Measurements from ENCODE around the gene STK32C. TPM values are rescaled to one million over a fixed set of nuclear protein-coding genes. Genes with fewer than 3 reads are reported as not detected.

The STK32C gene
- total and polyA plus RNA-seq, 7 donors = 4.3 to 12.8 (median 8.4) TPM

- Histone ChIP-seq H3K4me3 (no peak overlapping the region), H3K4me1 (peaks cover 0 to 7% (median 0%) of the 10 kb centered on the region in 4 donors), H3K27ac (no peak overlapping the region), H3K9me3 (no peaks in the 10 kb centered on the region), H3K27me3 (no peaks in the 10 kb centered on the region), H3K36me3 (no peaks in the 10 kb centered on the region)
- no peak for DNase-seq
- intact Hi-C loops (cut with DNase I) = no loop called here
- 83 to 94% methylated on average over 6 of the region's 6 CpGs for WGBS, 2 donors
- TF ChIP-seq CTCF (IDR thresholded peaks at IDR 0.05) = no peak
- TF ChIP-seq EP300 (IDR thresholded peaks at IDR 0.05) = no peak
- TF ChIP-seq POLR2A (IDR thresholded peaks at IDR 0.05) = no peak
- TF ChIP-seq POLR2AphosphoS5 (IDR thresholded peaks at IDR 0.05) = no peak
Measured at GRCh38 chr10:132251928-132252327, 55.8 kb downstream of the STK32C start.

- Histone ChIP-seq H3K36me3 (no peaks in the 10 kb centered on the region), H3K4me3 (no peak overlapping the region), H3K4me1 (peaks cover 0 to 7% (median 0%) of the 10 kb centered on the region in 4 donors), H3K9me3 (no peaks in the 10 kb centered on the region), H3K27me3 (no peaks in the 10 kb centered on the region), H3K27ac (no peak overlapping the region)
- intact Hi-C loops (cut with DNase I) = no loop called here
- no peak for TF ChIP-seq POLR2A (IDR thresholded peaks at IDR 0.05)
- no peak for TF ChIP-seq EP300 (IDR thresholded peaks at IDR 0.05)
- no peak for TF ChIP-seq POLR2AphosphoS5 (IDR thresholded peaks at IDR 0.05)
- no peak for TF ChIP-seq CTCF (IDR thresholded peaks at IDR 0.05)
- 48 to 78% methylated on average over 29 of the region's 30 CpGs for WGBS, 2 donors
- DNase-seq = no peak
Measured at GRCh38 chr10:132250481-132251475, 57.0 kb downstream of the STK32C start.

GRCh38 chr10:132249824-132250375 lies 57.9 kb downstream of the STK32C start:
- H3K27me3 ChIP-seq = no peaks in the 10 kb centered on the region
- peaks cover 0 to 7% (median 0%) of the 10 kb centered on the region in 4 donors for H3K4me1 ChIP-seq
- no peak for TF ChIP-seq CTCF (IDR thresholded peaks at IDR 0.05)
- TF ChIP-seq POLR2AphosphoS5 (IDR thresholded peaks at IDR 0.05) = no peak
- TF ChIP-seq EP300 (IDR thresholded peaks at IDR 0.05) = no peak
- no peak for TF ChIP-seq POLR2A (IDR thresholded peaks at IDR 0.05)
- no peak overlapping the region for H3K27ac ChIP-seq
- intact Hi-C loops (cut with DNase I) = no loop called here
- WGBS, 2 donors = 50 to 79% methylated on average over 17 of the region's 17 CpGs
- H3K4me3 ChIP-seq = no peak overlapping the region
- H3K36me3 ChIP-seq = no peaks in the 10 kb centered on the region
- H3K9me3 ChIP-seq = no peaks in the 10 kb centered on the region
- DNase-seq = no peak

GRCh38 chr10:132249226-132249724 lies 58.5 kb downstream of the STK32C start:
- Histone ChIP-seq H3K4me3 (no peak overlapping the region), H3K36me3 (no peaks in the 10 kb centered on the region), H3K27ac (no peak overlapping the region), H3K27me3 (no peaks in the 10 kb centered on the region), H3K4me1 (peaks cover 0 to 7% (median 0%) of the 10 kb centered on the region in 4 donors), H3K9me3 (no peaks in the 10 kb centered on the region)
- no peak for DNase-seq
- intact Hi-C loops (cut with DNase I) = no loop called here
- no peak for TF ChIP-seq POLR2A (IDR thresholded peaks at IDR 0.05)
- TF ChIP-seq POLR2AphosphoS5 (IDR thresholded peaks at IDR 0.05) = no peak
- no peak for TF ChIP-seq CTCF (IDR thresholded peaks at IDR 0.05)
- TF ChIP-seq EP300 (IDR thresholded peaks at IDR 0.05) = no peak
- 78 to 91% methylated on average over 11 of the region's 11 CpGs for WGBS, 2 donors
